Measurements from ENCODE around the gene MRPS27.

Gene MRPS27

GRCh38 chr5:72328172-72328571 is 8.1 kb upstream of the MRPS27 start:
- no peaks in the 10 kb centered on the region for H3K4me1 ChIP-seq (ENCODE audit: control insufficient read depth, low read length)
- H4K20me1 ChIP-seq (ENCODE audit: control insufficient read depth, insufficient read depth, low read depth, low read length): no peaks in the 10 kb centered on the region; the same call in 1 of the 2 replicates
- peaks cover 83% of the 10 kb centered on the region for H3K36me3 ChIP-seq (ENCODE audit: control insufficient read depth, low read length)
- no peaks in the 10 kb centered on the region for H3K27me3 ChIP-seq (ENCODE audit: control insufficient read depth, low read length)
- no peaks in the 10 kb centered on the region for H3K9me2 ChIP-seq (replicated peaks; ENCODE audit: control insufficient read depth, low read length)
- H3F3A ChIP-seq (ENCODE audit: control insufficient read depth, insufficient read depth): no peaks in the 10 kb centered on the region
- H3K9me3 ChIP-seq (ENCODE audit: control insufficient read depth, insufficient read depth, low read length): no peaks in the 10 kb centered on the region
- H3K4me2 ChIP-seq (ENCODE audit: low read length): no peak overlapping the region
- no peaks in the 10 kb centered on the region for H3K79me2 ChIP-seq (ENCODE audit: control insufficient read depth, low read length)
- H3K27ac ChIP-seq (ENCODE audit: low read depth, low read length): no peak overlapping the region
- TF ChIP-seq, protein P1, sequence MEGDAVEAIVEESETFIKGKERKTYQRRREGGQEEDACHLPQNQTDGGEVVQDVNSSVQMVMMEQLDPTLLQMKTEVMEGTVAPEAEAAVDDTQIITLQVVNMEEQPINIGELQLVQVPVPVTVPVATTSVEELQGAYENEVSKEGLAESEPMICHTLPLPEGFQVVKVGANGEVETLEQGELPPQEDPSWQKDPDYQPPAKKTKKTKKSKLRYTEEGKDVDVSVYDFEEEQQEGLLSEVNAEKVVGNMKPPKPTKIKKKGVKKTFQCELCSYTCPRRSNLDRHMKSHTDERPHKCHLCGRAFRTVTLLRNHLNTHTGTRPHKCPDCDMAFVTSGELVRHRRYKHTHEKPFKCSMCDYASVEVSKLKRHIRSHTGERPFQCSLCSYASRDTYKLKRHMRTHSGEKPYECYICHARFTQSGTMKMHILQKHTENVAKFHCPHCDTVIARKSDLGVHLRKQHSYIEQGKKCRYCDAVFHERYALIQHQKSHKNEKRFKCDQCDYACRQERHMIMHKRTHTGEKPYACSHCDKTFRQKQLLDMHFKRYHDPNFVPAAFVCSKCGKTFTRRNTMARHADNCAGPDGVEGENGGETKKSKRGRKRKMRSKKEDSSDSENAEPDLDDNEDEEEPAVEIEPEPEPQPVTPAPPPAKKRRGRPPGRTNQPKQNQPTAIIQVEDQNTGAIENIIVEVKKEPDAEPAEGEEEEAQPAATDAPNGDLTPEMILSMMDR (IDR thresholded peaks at IDR 0.05; ENCODE audit: low read depth, low read length, poor library complexity, severe bottlenecking): no peak
- no peak for TF ChIP-seq EZH2phosphoT487 (IDR thresholded peaks at IDR 0.05; ENCODE audit: borderline replicate concordance, low read length)
- no peak overlapping the region for H3K4me3 ChIP-seq (ENCODE audit: low read length)

DNA sequence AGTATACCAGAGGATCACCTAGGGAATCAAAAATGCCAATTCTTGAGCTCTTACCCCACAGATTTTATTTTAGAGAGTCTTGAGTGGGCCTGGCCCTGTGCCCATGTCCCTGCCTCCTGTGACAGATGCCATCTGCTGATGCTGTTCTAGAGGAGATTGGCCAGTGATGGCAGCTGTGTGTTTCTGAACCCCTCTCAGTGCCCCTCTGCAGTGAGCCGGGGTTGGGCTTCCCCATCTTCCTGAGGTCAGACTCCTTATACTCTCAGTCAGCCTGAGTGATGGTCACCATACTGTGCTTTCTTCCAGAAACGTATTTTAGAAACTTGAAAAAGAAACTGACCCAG is 6.2 kb upstream of the MRPS27 start:
- Histone ChIP-seq H3K9me3 (ENCODE audit: control insufficient read depth, insufficient read depth, low read length) (no peaks in the 10 kb centered on the region), H4K20me1 (ENCODE audit: control insufficient read depth, insufficient read depth, low read depth, low read length) (no peaks in the 10 kb centered on the region; the same call in 1 of the 2 replicates), H3K9me2 (replicated peaks; ENCODE audit: control insufficient read depth, low read length) (no peaks in the 10 kb centered on the region), H3K27ac (ENCODE audit: low read depth, low read length) (no peak overlapping the region), H3K79me2 (ENCODE audit: control insufficient read depth, low read length) (peaks cover 7% of the 10 kb centered on the region), H3K36me3 (ENCODE audit: control insufficient read depth, low read length) (peaks cover 83% of the 10 kb centered on the region), H3F3A (ENCODE audit: control insufficient read depth, insufficient read depth) (no peaks in the 10 kb centered on the region), H3K4me1 (ENCODE audit: control insufficient read depth, low read length) (peaks cover 6% of the 10 kb centered on the region), H3K27me3 (ENCODE audit: control insufficient read depth, low read length) (no peaks in the 10 kb centered on the region), H3K4me3 (ENCODE audit: low read length) (no peak overlapping the region), H3K4me2 (ENCODE audit: low read length) (no peak overlapping the region)
- TF ChIP-seq, protein P1 (IDR thresholded peaks at IDR 0.05; ENCODE audit: low read depth, low read length, poor library complexity, severe bottlenecking): no peak

DNA sequence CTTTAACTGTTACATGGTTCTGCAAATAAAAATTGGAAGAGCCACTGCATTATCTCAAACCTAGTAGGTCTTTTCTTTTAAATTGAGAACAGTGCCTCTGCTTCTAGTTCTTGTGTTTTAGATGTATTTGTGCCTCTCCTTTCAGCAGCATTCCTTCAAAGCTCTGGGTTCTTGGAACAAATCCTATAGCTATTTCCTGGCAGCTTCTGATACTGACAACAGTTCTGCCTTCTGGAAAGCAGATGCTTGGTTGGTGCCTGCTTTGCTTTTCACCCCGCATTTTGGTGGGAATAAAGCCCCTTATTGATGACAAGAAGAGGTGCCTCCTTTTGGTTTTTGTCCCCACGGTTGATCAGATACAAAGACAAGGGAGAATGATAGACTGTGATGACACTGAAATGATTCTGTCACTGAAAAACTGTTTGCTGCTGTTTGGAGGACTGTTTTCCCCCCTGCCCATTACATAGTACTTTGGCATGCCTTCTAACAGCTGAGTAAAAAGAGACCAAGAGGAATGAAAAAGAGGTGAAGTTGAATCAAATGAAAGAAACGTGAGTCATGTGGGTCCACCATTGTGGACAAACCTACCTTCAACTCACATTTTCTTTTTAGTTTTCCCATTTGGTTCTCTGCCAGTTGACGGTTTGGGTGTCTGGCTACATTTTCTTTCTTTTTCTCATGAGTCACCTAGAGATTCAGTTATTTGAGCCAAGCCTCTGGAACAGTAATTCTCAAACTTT is 5.7 kb upstream of the MRPS27 start:
- H3F3A ChIP-seq (ENCODE audit: control insufficient read depth, insufficient read depth): no peaks in the 10 kb centered on the region
- peaks cover 10% of the 10 kb centered on the region for H3K4me1 ChIP-seq (ENCODE audit: control insufficient read depth, low read length)
- no peak overlapping the region for H3K27ac ChIP-seq (ENCODE audit: low read depth, low read length)
- no peak for TF ChIP-seq EZH2phosphoT487 (IDR thresholded peaks at IDR 0.05; ENCODE audit: borderline replicate concordance, low read length)
- TF ChIP-seq, protein P1 (IDR thresholded peaks at IDR 0.05; ENCODE audit: low read depth, low read length, poor library complexity, severe bottlenecking): no peak
- H3K9me2 ChIP-seq (replicated peaks; ENCODE audit: control insufficient read depth, low read length): no peaks in the 10 kb centered on the region
- H4K20me1 ChIP-seq (ENCODE audit: control insufficient read depth, insufficient read depth, low read depth, low read length): no peaks in the 10 kb centered on the region; the same call in 1 of the 2 replicates
- H3K79me2 ChIP-seq (ENCODE audit: control insufficient read depth, low read length): peaks cover 12% of the 10 kb centered on the region
- no peak overlapping the region for H3K4me3 ChIP-seq (ENCODE audit: low read length)
- no peaks in the 10 kb centered on the region for H3K9me3 ChIP-seq (ENCODE audit: control insufficient read depth, insufficient read depth, low read length)
- no peaks in the 10 kb centered on the region for H3K27me3 ChIP-seq (ENCODE audit: control insufficient read depth, low read length)
- no peak overlapping the region for H3K4me2 ChIP-seq (ENCODE audit: low read length)
- peaks cover 77% of the 10 kb centered on the region for H3K36me3 ChIP-seq (ENCODE audit: control insufficient read depth, low read length)

Measured in DOHH2 (cell line).